ENCODE data around the gene UGCG. TPM values are rescaled to one million over a fixed set of nuclear protein-coding genes. Genes with fewer than 3 reads are reported as not detected.
"Not testable (repeated sequence)": the region's sequence is repeated elsewhere in the genome, so short reads cannot be mapped to it uniquely, and the experiment has no call there.

The UGCG gene
- total RNA-seq, 2 experiments from 2014 or later, result 42.1 to 44.0 TPM

DNA sequence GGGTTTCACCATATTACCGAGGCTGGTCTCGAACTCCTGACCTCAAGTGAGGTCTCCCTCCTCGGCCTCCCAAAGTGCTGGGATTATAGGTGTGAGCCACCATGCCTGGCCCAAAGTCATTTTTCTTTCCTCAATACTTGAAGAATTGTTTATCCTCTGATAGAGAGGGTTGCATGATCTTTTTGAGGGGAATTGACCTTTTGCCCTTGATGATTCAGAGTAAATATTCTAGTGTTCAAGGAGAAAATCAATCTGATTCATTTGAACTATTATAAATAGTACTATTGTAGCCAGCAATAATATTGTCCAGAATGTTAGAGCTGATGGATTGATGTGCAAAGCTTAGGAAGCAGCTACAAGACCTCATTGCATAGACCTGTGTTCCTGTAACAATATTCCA is 47.1 kb downstream of the UGCG start:
- H3K27ac Mint-ChIP-seq, result no peak overlapping the region
- no peaks in the 10 kb centered on the region for H3K27me3 ChIP-seq (ENCODE audit: control insufficient read depth in 1 of 2, insufficient read depth in 2 of 2, low read length in 2 of 2)
- peaks cover under 1% of the 10 kb centered on the region for H3K9me3 Mint-ChIP-seq
- H3K4me3 Mint-ChIP-seq, result no peak overlapping the region
- ATAC-seq (ENCODE audit: poor library complexity), result no peak
- H3K4me1 ChIP-seq (ENCODE audit: insufficient read depth, low read length), result peaks cover 11% of the 10 kb centered on the region
- no peaks in the 10 kb centered on the region for H3K9me3 ChIP-seq (ENCODE audit: control insufficient read depth in 1 of 2, insufficient read depth in 1 of 2, low read length in 2 of 2)
- H3K27me3 Mint-ChIP-seq, result no peaks in the 10 kb centered on the region
- H3K4me1 Mint-ChIP-seq (ENCODE audit: low read depth), result peaks cover 19% of the 10 kb centered on the region
- ChIA-PET CTCF (no interaction called here), POLR2A (interaction anchor here (1.2 kb wide), 1 partner anchor 47 kb away, joined by 4 read pairs; the partner anchor contains the start of gene UGCG)
- intact Hi-C loops (cut with DNase I, micrococcal nuclease), result no loop called here
- H3K36me3 ChIP-seq (ENCODE audit: insufficient read depth, low read length), result no peaks in the 10 kb centered on the region
- DNase-seq, result no peak
- TF ChIP-seq, protein P1, sequence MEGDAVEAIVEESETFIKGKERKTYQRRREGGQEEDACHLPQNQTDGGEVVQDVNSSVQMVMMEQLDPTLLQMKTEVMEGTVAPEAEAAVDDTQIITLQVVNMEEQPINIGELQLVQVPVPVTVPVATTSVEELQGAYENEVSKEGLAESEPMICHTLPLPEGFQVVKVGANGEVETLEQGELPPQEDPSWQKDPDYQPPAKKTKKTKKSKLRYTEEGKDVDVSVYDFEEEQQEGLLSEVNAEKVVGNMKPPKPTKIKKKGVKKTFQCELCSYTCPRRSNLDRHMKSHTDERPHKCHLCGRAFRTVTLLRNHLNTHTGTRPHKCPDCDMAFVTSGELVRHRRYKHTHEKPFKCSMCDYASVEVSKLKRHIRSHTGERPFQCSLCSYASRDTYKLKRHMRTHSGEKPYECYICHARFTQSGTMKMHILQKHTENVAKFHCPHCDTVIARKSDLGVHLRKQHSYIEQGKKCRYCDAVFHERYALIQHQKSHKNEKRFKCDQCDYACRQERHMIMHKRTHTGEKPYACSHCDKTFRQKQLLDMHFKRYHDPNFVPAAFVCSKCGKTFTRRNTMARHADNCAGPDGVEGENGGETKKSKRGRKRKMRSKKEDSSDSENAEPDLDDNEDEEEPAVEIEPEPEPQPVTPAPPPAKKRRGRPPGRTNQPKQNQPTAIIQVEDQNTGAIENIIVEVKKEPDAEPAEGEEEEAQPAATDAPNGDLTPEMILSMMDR (IDR thresholded peaks at IDR 0.05), result no peak
- H3K27ac ChIP-seq (ENCODE audit: low read depth in 1 of 2, low read length in 2 of 2), result no peak overlapping the region
- H3K36me3 Mint-ChIP-seq (ENCODE audit: low read depth), result no peaks in the 10 kb centered on the region
- no peak overlapping the region for H3K4me3 ChIP-seq (ENCODE audit: low read length)

DNA sequence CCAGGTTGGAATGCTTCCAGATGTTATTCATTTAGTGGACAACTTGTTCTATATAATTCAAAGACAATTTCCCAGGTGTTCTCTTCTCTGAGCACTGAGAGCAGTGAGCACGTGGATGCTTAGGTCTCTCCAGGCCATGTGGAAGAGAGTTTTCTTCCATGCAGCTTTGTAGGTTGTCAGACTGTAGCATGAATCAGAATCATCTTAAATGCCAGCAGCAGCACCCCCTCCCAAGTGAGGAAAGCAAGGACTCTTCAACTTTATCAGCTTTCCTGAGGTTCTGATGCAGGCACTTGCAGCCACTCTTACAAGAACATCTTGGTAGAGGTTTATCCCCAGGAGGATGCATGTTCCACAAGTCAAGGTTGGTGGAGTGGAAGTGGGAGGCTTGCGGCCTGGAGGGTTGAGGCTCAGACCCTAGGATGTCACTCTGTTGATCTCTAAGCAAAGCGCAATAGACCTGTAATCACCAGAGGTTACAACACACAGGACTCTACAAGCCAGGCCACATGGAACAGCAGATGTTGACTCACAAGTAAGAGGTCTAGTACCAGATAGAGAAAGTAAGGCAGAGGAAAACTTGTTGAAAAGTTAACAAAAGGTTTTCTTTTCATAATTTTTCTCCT is 47.7 kb downstream of the UGCG start:
- CTCF ChIA-PET, result no interaction called here
- intact Hi-C loops (cut with DNase I, micrococcal nuclease), result no loop called here

DNA sequence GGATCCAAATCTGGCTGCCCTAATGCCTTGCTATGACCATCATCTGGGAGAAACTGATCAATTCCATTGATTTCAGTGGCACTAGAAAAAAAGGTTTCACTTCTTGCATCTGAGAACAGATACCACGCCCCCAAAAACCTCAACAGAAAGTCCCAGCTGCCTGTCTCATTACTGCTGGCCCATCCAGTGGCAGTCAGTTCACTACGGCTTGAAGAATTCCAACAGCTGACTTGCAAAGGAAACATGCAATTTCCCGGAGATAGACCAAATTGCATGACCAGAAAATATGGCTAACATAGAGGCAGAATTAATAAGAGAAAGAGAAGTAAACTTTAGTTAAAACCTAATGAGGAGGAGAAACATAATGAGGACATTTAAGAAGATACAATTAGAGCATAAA is 48.6 kb downstream of the UGCG start:
- H3K4me3 ChIP-seq (ENCODE audit: low read length), result no peak overlapping the region
- ATAC-seq (ENCODE audit: poor library complexity), result peak; percentile 37
- TF ChIP-seq, protein P1 (IDR thresholded peaks at IDR 0.05), result no peak
- Mint-ChIP-seq H3K9me3 (no peaks in the 10 kb centered on the region), H3K4me3 (no peak overlapping the region), H3K4me1 (ENCODE audit: low read depth) (peaks cover 12% of the 10 kb centered on the region), H3K27me3 (no peaks in the 10 kb centered on the region), H3K27ac (no peak overlapping the region), H3K36me3 (ENCODE audit: low read depth) (no peaks in the 10 kb centered on the region)
- POLR2A ChIA-PET, result no interaction called here
- H3K27ac ChIP-seq (ENCODE audit: low read depth in 1 of 2, low read length in 2 of 2), result no peak overlapping the region
- no peaks in the 10 kb centered on the region for H3K36me3 ChIP-seq (ENCODE audit: insufficient read depth, low read length)
- no peaks in the 10 kb centered on the region for H3K9me3 ChIP-seq (ENCODE audit: control insufficient read depth in 1 of 2, insufficient read depth in 1 of 2, low read length in 2 of 2)
- peak in 3 of 14 experiments; percentile 13 to 54 (median 48) for DNase-seq
- CTCF ChIA-PET, result no interaction called here
- peaks cover 7% of the 10 kb centered on the region for H3K4me1 ChIP-seq (ENCODE audit: insufficient read depth, low read length)
- intact Hi-C loops (cut with DNase I, micrococcal nuclease), result no loop called here
- H3K27me3 ChIP-seq (ENCODE audit: control insufficient read depth in 1 of 2, insufficient read depth in 2 of 2, low read length in 2 of 2), result no peaks in the 10 kb centered on the region

More for the DNA sequence above, 47.7 kb downstream of the UGCG start:
- Mint-ChIP-seq H3K36me3 (ENCODE audit: low read depth) (no peaks in the 10 kb centered on the region), H3K4me3 (no peak overlapping the region), H3K9me3 (no peaks in the 10 kb centered on the region), H3K27ac (no peak overlapping the region), H3K4me1 (ENCODE audit: low read depth) (peaks cover 13% of the 10 kb centered on the region), H3K27me3 (no peaks in the 10 kb centered on the region)
- DNase-seq, result no peak
- Histone ChIP-seq H3K27me3 (ENCODE audit: control insufficient read depth in 1 of 2, insufficient read depth in 2 of 2, low read length in 2 of 2) (no peaks in the 10 kb centered on the region), H3K4me3 (ENCODE audit: low read length) (no peak overlapping the region), H3K4me1 (ENCODE audit: insufficient read depth, low read length) (peaks cover 7% of the 10 kb centered on the region), H3K27ac (ENCODE audit: low read depth in 1 of 2, low read length in 2 of 2) (no peak overlapping the region), H3K9me3 (ENCODE audit: control insufficient read depth in 1 of 2, insufficient read depth in 1 of 2, low read length in 2 of 2) (no peaks in the 10 kb centered on the region), H3K36me3 (ENCODE audit: insufficient read depth, low read length) (no peaks in the 10 kb centered on the region)
- ATAC-seq (ENCODE audit: poor library complexity), result no peak
- TF ChIP-seq, protein P1 (IDR thresholded peaks at IDR 0.05), result no peak
- POLR2A ChIA-PET, result no interaction called here

DNA sequence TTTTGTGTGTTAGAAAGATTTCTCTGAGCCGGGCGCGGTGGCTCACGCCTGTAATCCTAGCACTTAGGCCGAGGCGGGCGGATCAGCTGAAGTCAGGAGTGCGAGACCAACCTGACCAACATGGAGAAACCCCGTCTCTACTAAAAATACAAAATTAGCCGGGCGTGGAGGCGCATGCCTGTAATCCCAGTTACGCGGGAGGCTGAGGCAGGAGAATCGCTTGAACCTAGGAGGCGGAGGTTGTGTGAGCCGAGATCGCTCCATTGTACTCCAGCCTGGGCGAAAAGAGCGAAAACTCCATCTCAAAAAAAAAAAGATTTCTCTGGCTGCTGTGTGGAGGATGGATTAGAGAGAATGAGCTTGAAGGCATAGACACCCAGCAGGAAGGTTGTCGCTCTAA is 51.5 kb downstream of the UGCG start:
- H3K9me3 Mint-ChIP-seq; H3K4me3 Mint-ChIP-seq; intact Hi-C loops (cut with DNase I, micrococcal nuclease); DNase-seq; H3K27me3 Mint-ChIP-seq; H3K9me3 ChIP-seq (ENCODE audit: control insufficient read depth in 1 of 2, insufficient read depth in 1 of 2, low read length in 2 of 2); CTCF ChIA-PET; H3K4me1 ChIP-seq (ENCODE audit: insufficient read depth, low read length); H3K36me3 Mint-ChIP-seq (ENCODE audit: low read depth); H3K27ac ChIP-seq (ENCODE audit: low read depth in 1 of 2, low read length in 2 of 2); H3K4me3 ChIP-seq (ENCODE audit: low read length); H3K27me3 ChIP-seq (ENCODE audit: control insufficient read depth in 1 of 2, insufficient read depth in 2 of 2, low read length in 2 of 2); H3K27ac Mint-ChIP-seq; ATAC-seq (ENCODE audit: poor library complexity); H3K36me3 ChIP-seq (ENCODE audit: insufficient read depth, low read length): not testable (repeated sequence)
- POLR2A ChIA-PET, result interaction anchor here (0.6 kb wide), 1 partner anchor 15 kb away, joined by 3 read pairs; no protein-coding TSS in a partner anchor
- peaks cover 12% of the 10 kb centered on the region for H3K4me1 Mint-ChIP-seq (ENCODE audit: low read depth)
